ENCODE results near the gene ANAPC15. TPM values are rescaled to one million over a fixed set of nuclear protein-coding genes. Genes with fewer than 3 reads are reported as not detected.

Gene ANAPC15
- total and polyA plus RNA-seq, 9 of the 15 experiments (the other 6 are each of a cell fraction or from before 2014, with no cell fraction given), result 53.0 to 254 (median 75.7) TPM

GRCh38 chr11:72069787-72070251 is 42.7 kb downstream of the ANAPC15 start (continued):
- TF ChIP-seq NR4A1 (CRISPR knock-in tag; IDR thresholded peaks at IDR 0.05) (peak; percentile 49; the same call in 1 of the 2 replicates), NR4A1 (tag; IDR thresholded peaks at IDR 0.05) (no peak), MAFK (IDR thresholded peaks at IDR 0.05; ENCODE audit: low read length) (no peak), ZNF639 (CRISPR knock-in tag; conservative IDR thresholded peaks at IDR 0.05 in 1 of 2, IDR thresholded peaks at IDR 0.05 in 1 of 2) (peak in 1 of 2 experiments; percentile 92; a peak in 2 of 4 replicates), BACH1 (tag; IDR thresholded peaks at IDR 0.05) (peak; percentile 83; the same call in 1 of the 2 replicates), FOS (IDR thresholded peaks at IDR 0.05; ENCODE audit: extremely low read depth, insufficient read length) (no peak), ZNF232 (CRISPR knock-in tag; IDR thresholded peaks at IDR 0.05) (no peak), ZBTB49 (CRISPR knock-in tag; IDR thresholded peaks at IDR 0.05; ENCODE audit: borderline replicate concordance) (no peak), ZNF175 (CRISPR knock-in tag; IDR thresholded peaks at IDR 0.05; ENCODE audit: low read depth) (peak; percentile 93), SNIP1 (IDR thresholded peaks at IDR 0.05; ENCODE audit: low read depth) (no peak), ZBTB5 (IDR thresholded peaks at IDR 0.05) (no peak), AFF4 (CRISPR knock-in tag; IDR thresholded peaks at IDR 0.05) (no peak), CREB5 (CRISPR knock-in tag; IDR thresholded peaks at IDR 0.05) (no peak), ZNF41 (CRISPR knock-in tag; conservative IDR thresholded peaks at IDR 0.05) (peak; percentile 67; the same call in 1 of the 2 replicates), DPF2 (IDR thresholded peaks at IDR 0.05) (no peak), RBM15 (IDR thresholded peaks at IDR 0.05; ENCODE audit: insufficient read depth, low read length) (no peak), HDAC8 (tag; IDR thresholded peaks at IDR 0.05) (no peak)
